DMS114 treated with DMSO at 0.1 percent for 48 hours (cell line): ENCODE measurements around the gene SMIM41.

Experiments used
- DNase-seq: peaks from one replicate; lab custom pipeline; 2025; ENCODE audit not compliant: unreplicated experiment; lab: John Stamatoyannopoulos, UW

The SMIM41 gene

DNA sequence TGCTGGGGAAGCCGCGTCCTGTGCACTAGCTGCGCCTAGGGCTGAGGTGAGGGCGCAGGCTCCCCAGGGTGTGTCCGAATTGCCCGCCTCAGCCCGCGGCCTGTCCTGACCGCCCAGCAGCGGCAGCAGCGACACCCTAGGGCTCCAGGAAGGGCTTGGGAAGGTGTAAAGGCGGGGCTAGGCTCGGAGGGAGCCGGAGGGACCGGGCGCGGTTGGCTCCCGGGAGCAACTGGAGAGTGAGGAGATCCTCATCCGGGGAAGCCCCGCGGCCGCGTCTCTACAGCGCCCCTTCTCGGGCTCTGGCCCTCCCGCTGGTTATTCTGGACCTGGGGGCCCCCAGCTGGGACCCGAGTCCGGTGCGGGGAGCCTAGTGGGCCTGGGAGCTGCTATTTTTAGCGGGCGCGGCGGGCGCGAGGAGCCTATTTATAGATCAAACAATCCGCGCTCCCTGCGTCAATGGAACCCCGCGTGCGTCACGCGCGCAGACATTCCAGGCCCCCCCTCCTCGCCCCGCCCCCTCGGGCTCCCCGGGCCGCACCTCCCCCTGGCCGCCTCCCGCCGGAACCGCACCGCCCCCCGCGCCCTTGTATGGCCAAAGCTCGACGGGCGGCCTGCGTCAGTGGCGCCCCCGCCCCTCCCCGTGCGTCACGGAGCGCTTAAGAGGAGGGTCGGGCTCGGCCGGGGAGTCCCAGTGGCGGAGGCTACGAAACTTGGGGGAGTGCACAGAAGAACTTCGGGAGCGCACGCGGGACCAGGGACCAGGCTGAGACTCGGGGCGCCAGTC is 28.6 kb upstream of the SMIM41 start, which contains the start of gene NR4A1:
Gene NR4A1, plus strand, starts transcription at position 685 of the 784 bp plus-strand sequence. CDS start 2,887 bp downstream, outside the sequence.
- peak; percentile 80 for DNase-seq

GRCh38 chr12:52052468-52053186 is 26.9 kb upstream of the SMIM41 start:
- DNase-seq: no peak

DNA sequence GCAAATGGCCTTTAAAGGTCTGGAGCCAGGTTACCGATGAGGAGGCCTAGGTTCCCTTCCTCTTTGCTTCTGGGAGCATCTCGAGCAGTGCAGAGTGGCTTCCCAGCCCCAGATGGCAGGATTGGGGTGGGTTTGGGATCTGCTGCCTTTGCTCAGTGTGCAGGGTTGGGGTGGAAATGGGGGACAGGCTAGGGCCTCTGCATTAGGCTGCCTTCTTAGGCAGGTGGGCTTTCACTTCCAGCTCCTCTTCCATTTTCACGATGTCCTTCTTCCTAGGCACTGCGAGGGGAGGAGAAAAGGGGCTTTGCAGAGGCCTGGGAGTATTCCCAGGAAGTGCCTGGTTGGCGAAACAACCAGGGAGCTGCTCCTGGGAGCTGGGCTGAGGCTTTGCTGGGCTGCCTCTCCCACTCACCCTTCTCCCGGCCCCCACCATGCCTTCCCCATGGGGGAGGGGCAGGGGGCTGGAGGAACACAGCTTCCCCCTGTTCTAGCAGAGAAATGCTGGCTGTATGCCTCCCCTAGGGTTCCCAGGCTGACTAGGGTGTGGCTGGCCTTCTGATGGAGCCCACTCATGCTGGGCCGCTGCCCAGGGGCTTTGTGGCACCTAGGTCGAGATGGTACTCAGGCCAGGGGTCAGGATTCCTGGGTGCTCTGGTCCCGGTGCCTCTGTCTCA is 25.8 kb upstream of the SMIM41 start:
- DNase-seq: no peak

- DNase-seq: no peak
Measured at GRCh38 chr12:52054231-52054832, 25.2 kb upstream of the SMIM41 start.

DNA sequence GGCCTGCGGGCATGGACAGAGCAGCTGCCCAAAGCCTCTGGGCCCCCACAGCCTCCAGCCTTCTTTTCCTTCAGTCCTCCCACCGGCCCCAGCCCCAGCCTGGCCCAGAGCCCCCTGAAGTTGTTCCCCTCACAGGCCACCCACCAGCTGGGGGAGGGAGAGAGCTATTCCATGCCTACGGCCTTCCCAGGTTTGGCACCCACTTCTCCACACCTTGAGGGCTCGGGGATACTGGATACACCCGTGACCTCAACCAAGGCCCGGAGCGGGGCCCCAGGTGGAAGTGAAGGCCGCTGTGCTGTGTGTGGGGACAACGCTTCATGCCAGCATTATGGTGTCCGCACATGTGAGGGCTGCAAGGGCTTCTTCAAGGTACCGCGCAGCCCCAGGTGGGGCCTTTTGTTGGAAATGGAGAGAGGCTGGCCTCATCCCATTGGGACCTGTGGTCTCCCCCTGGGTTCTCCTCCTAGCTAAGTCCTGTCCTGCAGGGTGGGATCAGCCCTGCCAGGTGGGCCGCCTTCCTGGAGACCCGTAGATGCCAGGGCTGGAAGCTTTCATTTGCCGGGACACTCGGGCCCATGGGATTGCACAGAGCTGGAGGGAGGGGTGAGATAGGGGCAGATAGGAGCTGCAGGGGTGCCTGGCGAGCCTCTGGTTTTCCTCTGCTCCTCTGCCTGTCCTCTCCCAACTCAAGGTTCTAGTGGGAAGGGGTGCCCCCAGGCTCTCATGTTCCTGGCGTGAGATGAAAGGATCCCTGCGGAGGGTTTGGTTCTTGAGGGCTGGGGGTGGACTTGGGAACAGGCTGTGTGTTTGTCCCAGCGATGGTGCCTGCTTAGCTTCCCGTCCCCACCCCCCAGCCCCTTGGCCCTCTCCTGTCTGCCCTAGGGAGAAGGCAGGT is 24.4 kb upstream of the SMIM41 start:
- DNase-seq: no peak

DNA sequence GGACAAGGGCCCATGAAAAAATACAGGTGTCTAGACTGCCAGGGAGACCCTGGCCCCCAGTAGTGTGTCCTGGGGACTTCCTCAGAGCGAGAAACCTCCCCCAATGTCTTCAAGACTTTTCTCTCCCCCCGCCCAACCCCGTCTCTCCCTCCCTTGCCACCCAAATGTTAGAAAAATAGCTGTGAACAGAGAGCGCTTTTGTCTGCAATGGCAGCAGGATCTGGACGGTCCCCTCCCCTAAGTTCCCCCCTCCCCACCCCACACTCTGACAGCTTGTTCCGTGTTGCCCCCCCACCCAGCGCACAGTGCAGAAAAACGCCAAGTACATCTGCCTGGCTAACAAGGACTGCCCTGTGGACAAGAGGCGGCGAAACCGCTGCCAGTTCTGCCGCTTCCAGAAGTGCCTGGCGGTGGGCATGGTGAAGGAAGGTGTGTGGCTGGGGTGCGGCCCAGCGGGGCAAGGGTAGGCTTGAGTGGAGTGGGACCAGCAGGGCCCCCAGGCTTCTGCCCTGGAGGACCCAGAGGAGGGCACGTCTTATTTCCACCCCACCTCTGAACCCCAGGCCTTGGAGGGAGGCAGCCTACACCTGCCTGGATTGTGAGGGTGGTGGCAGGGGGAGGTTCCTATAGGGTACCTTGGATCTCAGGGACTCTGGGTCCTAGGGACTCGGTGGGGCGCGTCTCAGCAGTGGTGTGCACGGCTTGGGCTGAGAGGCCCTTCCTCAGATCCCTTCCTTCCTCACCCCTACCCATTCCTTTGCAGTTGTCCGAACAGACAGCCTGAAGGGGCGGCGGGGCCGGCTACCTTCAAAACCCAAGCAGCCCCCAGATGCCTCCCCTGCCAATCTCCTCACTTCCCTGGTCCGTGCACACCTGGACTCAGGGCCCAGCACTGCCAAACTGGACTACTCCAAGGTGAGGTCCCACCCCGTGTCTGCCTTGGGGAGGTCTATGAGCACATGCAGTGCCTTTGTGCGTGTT is 23.5 kb upstream of the SMIM41 start:
- no peak for DNase-seq

DNA sequence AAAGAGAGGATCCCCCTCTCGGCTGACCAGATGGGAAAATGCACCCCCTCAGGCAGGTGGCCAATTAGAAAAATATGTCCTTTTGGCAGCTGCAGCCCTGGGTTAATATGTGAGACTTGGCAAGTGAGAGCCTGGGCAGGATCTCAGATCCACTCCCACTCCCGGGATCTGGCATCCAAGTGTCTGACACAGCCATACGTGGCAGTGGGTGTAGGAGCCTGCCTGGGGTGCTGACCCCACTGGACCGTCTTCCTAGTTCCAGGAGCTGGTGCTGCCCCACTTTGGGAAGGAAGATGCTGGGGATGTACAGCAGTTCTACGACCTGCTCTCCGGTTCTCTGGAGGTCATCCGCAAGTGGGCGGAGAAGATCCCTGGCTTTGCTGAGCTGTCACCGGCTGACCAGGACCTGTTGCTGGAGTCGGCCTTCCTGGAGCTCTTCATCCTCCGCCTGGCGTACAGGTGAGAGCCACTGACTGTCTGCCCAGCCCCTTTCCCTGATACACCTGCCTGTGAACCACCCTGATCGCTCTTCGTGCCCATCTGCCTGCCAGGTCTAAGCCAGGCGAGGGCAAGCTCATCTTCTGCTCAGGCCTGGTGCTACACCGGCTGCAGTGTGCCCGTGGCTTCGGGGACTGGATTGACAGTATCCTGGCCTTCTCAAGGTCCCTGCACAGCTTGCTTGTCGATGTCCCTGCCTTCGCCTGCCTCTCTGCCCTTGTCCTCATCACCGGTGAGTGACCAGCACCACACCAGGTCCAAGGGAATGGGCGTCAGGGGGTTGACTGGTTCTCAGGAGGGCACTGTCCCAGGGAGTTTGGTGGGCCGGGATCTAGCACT is 22.5 kb upstream of the SMIM41 start:
- no peak for DNase-seq

- no peak for DNase-seq
Measured at GRCh38 chr12:52057638-52058576, 21.6 kb upstream of the SMIM41 start.

- no peak for DNase-seq
Measured at GRCh38 chr12:52058631-52059361, 20.7 kb upstream of the SMIM41 start.

DNA sequence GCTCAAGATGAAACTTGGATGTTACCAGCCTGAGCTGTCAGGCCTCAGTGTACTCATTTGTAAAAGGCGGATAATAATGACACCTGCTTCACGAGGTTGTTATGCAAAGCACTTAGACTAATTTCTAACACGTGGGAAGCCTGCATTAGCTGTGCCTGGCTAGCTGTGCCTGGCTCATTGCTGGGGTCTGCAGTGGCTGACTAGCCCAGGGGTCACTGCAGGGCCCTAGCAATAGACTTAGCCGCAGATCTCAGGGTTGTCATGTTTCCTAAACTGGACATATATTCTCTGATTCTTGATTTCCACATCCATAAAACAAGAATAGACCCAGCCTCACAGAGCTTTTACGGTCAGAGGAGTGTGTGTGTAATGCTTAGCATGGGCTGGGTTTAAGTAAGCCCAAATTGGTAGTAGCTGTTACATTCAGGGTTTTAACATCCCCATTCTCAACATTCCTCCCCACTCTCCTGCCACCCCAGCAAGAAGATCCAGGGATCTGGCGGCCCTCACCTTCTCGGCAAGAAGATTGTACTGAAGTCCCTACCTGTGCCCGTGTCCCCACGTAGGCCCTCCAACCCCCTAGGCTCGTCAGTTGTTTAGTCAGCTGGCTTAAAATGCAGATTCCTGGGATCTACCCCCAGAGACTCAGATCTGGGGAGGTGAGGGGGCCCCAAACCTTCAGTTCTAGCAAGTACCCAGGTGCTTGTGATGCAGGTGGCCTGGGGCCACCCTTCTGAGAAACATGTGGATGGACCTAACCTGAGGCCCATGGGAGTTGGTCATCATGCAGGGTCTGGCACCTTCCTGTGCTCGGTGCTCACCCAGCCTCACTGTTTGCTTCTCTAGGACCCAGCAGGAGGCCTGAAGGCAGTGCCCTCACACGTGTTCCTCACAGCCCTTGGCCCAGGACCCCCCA is 19.7 kb upstream of the SMIM41 start:
- DNase-seq: no peak

GRCh38 chr12:52060498-52061177 is 18.9 kb upstream of the SMIM41 start:
- no peak for DNase-seq

- DNase-seq: no peak
Measured at GRCh38 chr12:52061470-52062166, 17.9 kb upstream of the SMIM41 start.

GRCh38 chr12:52062167-52063081 is 17.1 kb upstream of the SMIM41 start:
- DNase-seq: no peak
